PC-9 (cell line): ENCODE data around the gene GTPBP8. TPM values are rescaled to one million over a fixed set of nuclear protein-coding genes. Genes with fewer than 3 reads are reported as not detected.

Experiments
- BruUV-seq: library from RNA; stranded (reverse); fragments of 400-500 nt; replicated peaks from 2 replicates; lab custom pipeline; 2021; lab: Mats Ljungman, UMichigan
- CTCF ChIA-PET: fragments of 300-600 bp; sonication (Branson Sonifier 250); formaldehyde crosslinking; loops from one replicate; lab custom pipeline; 2022; ENCODE audit warnings: antibody characterized with exemption; lab: Charles Lee
- POLR2A ChIA-PET: fragments of 300-600 bp; sonication (Branson Sonifier 250); formaldehyde crosslinking; loops from one replicate; lab custom pipeline; 2022; ENCODE audit warnings: antibody characterized with exemption; ENCODE audit not compliant: unreplicated experiment; lab: Charles Lee
- DNase-seq, 2 experiments: peaks; one replicate each; pipeline versions ENCODE4 v3.0.0 to v3.0.0-alpha.2; 2015 to 2022; ENCODE audit warnings: mixed read lengths in 1 of 2
- H2AFZ ChIP-seq: fragments of 200-600 bp; sonication (generic); 2 replicates; pipeline ENCODE4 v1.8.1; 2017; ENCODE audit warnings: antibody characterized with exemption
- H3F3A ChIP-seq: fragments of 200-600 bp; sonication (generic); 2 replicates; pipeline ENCODE4 v1.8.1; 2017; ENCODE audit warnings: antibody characterized with exemption, mild to moderate bottlenecking, low read depth; ENCODE audit not compliant: insufficient read depth
- H3K27ac ChIP-seq: fragments of 200-600 bp; sonication (generic); 2 replicates; pipeline ENCODE4 v1.6.1; 2016; ENCODE audit warnings: mixed run types
- H3K27me3 ChIP-seq: fragments of 200-600 bp; sonication (generic); 2 replicates; pipeline ENCODE4 v1.6.1; 2016; ENCODE audit warnings: low read depth, mixed run types; ENCODE audit not compliant: insufficient read depth
- H3K36me3 ChIP-seq: fragments of 200-600 bp; sonication (generic); 2 replicates; pipeline ENCODE4 v1.6.1; 2016; ENCODE audit warnings: low read depth, mixed run types
- H3K4me1 ChIP-seq: fragments of 200-600 bp; sonication (generic); replicated peaks from 2 replicates; pipeline ENCODE4 v1.6.1; 2016; ENCODE audit warnings: mixed run types; ENCODE audit not compliant: insufficient read depth
- H3K4me2 ChIP-seq: fragments of 200-600 bp; sonication (generic); 2 replicates; pipeline ENCODE4 v1.6.1; 2017; ENCODE audit warnings: mixed run types
- H3K4me3 ChIP-seq: fragments of 200-600 bp; sonication (generic); 2 replicates; pipeline ENCODE4 v1.6.1; 2016; ENCODE audit warnings: mixed run types
- H3K79me2 ChIP-seq: fragments of 200-600 bp; sonication (generic); 2 replicates; pipeline ENCODE4 v1.6.1; 2017; ENCODE audit warnings: low read depth, mixed run types
- H3K9me2 ChIP-seq: fragments of 200-600 bp; sonication (generic); 2 replicates; pipeline ENCODE4 v1.8.1; 2017; ENCODE audit warnings: mild to moderate bottlenecking; ENCODE audit not compliant: insufficient read depth
- H3K9me3 ChIP-seq: fragments of 200-600 bp; sonication (generic); 2 replicates; pipeline ENCODE4 v1.8.1; 2016; ENCODE audit warnings: low read depth; ENCODE audit not compliant: insufficient read depth
- H4K20me1 ChIP-seq: fragments of 200-600 bp; sonication (generic); 2 replicates; pipeline ENCODE4 v1.8.1; 2017; ENCODE audit not compliant: insufficient read depth
- EZH2 ChIP-seq: fragments of 200-600 bp; sonication (generic); IDR thresholded peaks from 2 replicates; pipeline ENCODE4 v1.8.0; 2017; ENCODE audit warnings: antibody characterized with exemption, low read depth
- intact Hi-C: fragments of 100-400 bp; cut with micrococcal nuclease; formaldehyde crosslinking; loops from one replicate; pipeline ENCODE4 v1.10.0; 2022; ENCODE audit not compliant: unreplicated experiment
- total RNA-seq: library from RNA; stranded (reverse); gene quantifications from 2 replicates; pipeline ENCODE4 v1.2.3, GENCODE V29; 2021
- TF ChIP-seq, protein P1 (sequence below): fragments of 200-600 bp; sonication (generic); conservative IDR thresholded peaks from 2 replicates; pipeline ENCODE4 v1.6.1; 2017; ENCODE audit warnings: mixed run types, antibody characterized with exemption, mild to moderate bottlenecking, moderate library complexity

Gene GTPBP8
- total RNA-seq, 1 experiment from 2014 or later: 27.9 TPM

DNA sequence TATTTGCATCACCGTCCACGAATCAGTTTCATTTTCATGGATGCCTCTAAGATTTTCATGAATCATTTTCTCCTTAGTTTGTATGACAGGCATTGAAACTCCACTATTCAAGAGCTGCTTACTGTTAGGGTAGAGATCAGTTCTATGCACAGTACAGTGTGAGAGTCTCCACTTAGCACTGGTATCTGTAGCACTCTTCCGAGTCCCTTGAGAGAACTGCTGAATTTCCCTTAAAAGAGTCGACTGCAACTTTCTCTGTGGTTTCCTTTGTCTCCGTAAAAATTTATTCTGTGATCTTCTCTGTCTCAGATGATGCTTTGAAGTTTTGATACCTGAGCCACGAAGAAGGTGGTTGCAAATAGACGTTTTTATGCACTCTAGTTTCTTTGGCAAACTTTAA is 14.8 kb downstream of the GTPBP8 start:
- Histone ChIP-seq H3K79me2 (no peaks in the 10 kb centered on the region), H3K27ac (no peak overlapping the region), H3K4me1 (no peaks in the 10 kb centered on the region), H3K27me3 (no peaks in the 10 kb centered on the region), H4K20me1 (no peaks in the 10 kb centered on the region), H3K36me3 (peaks cover 34% of the 10 kb centered on the region), H3K4me2 (no peak overlapping the region), H3K4me3 (no peak overlapping the region), H3F3A (peaks cover 3% of the 10 kb centered on the region; the same call in 1 of the 2 replicates), H2AFZ (no peak overlapping the region), H3K9me2 (no peaks in the 10 kb centered on the region), H3K9me3 (no peaks in the 10 kb centered on the region)
- POLR2A ChIA-PET: no interaction called here
- CTCF ChIA-PET: no interaction called here
- TF ChIP-seq, protein P1, sequence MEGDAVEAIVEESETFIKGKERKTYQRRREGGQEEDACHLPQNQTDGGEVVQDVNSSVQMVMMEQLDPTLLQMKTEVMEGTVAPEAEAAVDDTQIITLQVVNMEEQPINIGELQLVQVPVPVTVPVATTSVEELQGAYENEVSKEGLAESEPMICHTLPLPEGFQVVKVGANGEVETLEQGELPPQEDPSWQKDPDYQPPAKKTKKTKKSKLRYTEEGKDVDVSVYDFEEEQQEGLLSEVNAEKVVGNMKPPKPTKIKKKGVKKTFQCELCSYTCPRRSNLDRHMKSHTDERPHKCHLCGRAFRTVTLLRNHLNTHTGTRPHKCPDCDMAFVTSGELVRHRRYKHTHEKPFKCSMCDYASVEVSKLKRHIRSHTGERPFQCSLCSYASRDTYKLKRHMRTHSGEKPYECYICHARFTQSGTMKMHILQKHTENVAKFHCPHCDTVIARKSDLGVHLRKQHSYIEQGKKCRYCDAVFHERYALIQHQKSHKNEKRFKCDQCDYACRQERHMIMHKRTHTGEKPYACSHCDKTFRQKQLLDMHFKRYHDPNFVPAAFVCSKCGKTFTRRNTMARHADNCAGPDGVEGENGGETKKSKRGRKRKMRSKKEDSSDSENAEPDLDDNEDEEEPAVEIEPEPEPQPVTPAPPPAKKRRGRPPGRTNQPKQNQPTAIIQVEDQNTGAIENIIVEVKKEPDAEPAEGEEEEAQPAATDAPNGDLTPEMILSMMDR: no peak
- TF ChIP-seq EZH2: no peak
- BruUV-seq: no TSS peak
- DNase-seq: no peak
- intact Hi-C loops: no loop called here

DNA sequence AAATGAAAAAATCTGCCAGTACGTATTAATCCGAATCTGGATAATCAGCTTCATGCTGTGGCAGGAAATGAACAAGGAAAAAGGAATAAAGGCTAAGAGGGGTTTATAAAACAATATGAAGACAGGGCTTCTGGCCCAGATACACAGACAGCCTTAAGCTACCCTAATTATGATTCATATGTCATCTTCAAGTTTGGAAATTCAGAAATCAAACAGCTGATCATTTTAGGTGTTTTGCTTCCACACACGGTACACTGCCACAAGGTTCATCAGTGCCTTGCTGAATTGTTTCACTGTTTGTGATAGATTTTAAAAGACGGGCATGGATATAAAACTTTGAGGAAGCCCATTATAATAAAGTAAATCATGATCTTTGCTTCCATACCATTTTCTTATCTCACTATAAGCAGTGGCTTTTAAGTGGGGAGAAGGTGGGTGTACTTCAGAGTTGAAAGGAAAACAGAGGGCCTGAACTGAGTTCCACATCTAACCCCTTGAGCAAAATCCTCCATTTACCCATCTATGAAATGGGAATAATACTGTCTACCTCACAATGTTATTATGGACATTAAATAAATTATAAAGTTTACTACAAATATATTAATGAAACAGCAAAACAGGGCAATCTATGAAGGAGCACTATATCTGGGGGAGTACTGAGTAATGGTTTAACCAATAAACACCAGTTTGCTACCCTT is 15.7 kb downstream of the GTPBP8 start:
- no peak for TF ChIP-seq EZH2
- TF ChIP-seq, protein P1: no peak
- BruUV-seq: no TSS peak
- H3K27ac ChIP-seq: no peak overlapping the region
- no peaks in the 10 kb centered on the region for H3K4me1 ChIP-seq
- no peaks in the 10 kb centered on the region for H3K9me2 ChIP-seq
- H3K36me3 ChIP-seq: peaks cover 43% of the 10 kb centered on the region
- no peak overlapping the region for H3K4me3 ChIP-seq
- H3K9me3 ChIP-seq: no peaks in the 10 kb centered on the region
- no peaks in the 10 kb centered on the region for H3K27me3 ChIP-seq
- intact Hi-C loops: no loop called here
- no peaks in the 10 kb centered on the region for H4K20me1 ChIP-seq
- ChIA-PET CTCF (no interaction called here), POLR2A (interaction anchor here (0.5 kb wide), 1 partner anchor 10 kb away, joined by 8 read pairs; no protein-coding TSS in a partner anchor)
- no peak for DNase-seq
- no peak overlapping the region for H3K4me2 ChIP-seq
- H3F3A ChIP-seq: 0 out of 2 replicates have a peak, but pooled peaks cover 3% of the 10 kb centered on the region
- no peak overlapping the region for H2AFZ ChIP-seq
- no peaks in the 10 kb centered on the region for H3K79me2 ChIP-seq

DNA sequence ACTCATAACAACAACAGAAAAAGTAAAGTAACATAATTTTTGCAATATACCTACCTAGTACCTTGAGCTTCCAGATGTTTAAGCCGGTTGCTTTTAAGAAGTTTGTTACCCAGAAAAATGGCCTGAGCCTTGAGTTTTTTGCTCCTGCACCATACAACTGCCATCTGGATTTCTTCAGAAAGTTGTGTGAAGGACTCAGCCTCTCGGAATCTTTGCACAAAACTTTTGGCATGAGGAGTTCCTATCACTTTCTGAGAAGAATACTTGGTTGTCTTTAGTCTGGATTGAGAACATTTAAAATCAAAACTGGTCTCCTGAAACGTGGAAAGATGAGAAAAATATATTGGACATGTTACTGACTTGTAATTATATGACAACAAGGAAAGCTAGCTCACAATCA is 17.3 kb downstream of the GTPBP8 start:
- CTCF ChIA-PET: no interaction called here
- POLR2A ChIA-PET: no interaction called here

More for the DNA sequence above, 17.3 kb downstream of the GTPBP8 start:
- Histone ChIP-seq H3K79me2 (no peaks in the 10 kb centered on the region), H3K27ac (no peak overlapping the region), H3K9me3 (no peaks in the 10 kb centered on the region), H3K36me3 (peaks cover 42% of the 10 kb centered on the region), H3K27me3 (no peaks in the 10 kb centered on the region), H2AFZ (no peak overlapping the region), H3K4me3 (no peak overlapping the region), H4K20me1 (no peaks in the 10 kb centered on the region; the same call in none of the 2 replicates), H3K4me1 (no peaks in the 10 kb centered on the region), H3K9me2 (no peaks in the 10 kb centered on the region), H3F3A (0 out of 2 replicates have a peak, but pooled peaks cover 3% of the 10 kb centered on the region), H3K4me2 (no peak overlapping the region)
- TF ChIP-seq, protein P1: no peak
- no peak for TF ChIP-seq EZH2
- BruUV-seq: no TSS peak
- intact Hi-C loops: no loop called here
- DNase-seq: no peak
